Measurements from ENCODE around the gene SH3PXD2A.

The SH3PXD2A gene

DNA sequence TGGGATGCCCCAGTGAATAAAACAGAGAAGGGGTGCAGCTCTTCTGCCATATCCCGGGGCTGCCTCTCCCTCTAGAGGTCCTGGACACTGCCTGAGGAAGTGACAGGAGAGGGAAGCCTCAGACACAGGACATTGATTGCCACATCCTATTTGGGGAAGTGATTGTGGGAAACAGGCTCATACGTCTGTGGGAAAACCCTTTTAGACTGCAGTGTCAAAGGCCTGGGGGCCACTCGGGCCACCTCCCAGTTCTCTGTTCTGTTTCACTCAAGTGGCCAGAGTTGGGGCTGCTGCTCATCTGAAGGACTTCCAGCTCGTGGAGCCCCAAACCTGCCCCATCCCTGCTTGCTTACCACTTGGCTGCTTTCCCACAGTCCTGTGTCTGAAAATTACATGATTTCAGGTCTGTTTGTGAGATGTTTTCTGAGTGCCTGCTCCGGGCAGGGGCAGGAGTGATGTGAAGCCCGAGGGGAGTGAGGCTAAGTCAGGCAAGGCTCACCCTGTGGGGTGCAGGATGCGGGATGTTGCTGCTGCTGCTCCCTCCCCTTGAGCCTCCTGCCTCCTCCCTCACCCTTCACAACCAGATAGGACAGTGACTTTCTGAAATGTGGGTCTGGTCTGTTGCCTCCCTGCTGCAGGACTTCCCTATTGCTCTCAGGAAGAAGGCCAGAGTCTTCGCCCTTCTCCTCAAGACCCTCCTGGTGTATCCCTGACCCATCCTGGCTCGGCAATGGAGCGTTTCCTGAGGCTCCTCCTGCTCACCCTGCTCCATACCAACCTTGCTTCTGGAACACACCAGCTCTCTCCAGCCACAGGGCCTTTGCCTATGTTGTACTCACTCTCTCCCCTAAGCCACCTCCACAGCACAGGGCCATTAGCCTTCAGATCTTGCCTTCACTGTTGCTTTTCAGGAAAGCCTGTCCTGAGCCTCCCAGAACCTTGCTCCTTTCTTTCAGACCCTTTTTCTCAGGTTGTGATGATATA, 303.5 kb downstream of the SH3PXD2A start:
- no peak for DNase-seq

DNA sequence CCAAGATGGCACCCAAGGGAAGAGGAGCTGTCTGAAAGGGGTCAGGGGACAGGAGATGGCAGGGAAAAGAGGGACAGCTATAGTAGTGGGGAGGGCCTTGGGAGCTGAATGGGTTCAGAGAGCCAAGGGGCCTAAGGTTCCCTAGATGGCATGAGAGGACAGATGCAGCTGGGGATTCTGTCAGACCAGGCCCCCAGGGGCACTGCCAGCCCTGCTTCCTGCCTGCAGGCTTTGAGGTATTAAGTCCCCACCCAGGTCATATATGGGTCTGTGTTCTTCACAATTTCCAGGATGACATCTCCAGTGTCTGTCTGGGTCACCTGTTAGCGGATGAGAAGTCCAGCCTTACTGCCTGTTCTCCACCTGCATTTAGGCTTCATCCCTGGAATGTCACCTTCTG, 305.1 kb downstream of the SH3PXD2A start:
- no peak for DNase-seq

DNA sequence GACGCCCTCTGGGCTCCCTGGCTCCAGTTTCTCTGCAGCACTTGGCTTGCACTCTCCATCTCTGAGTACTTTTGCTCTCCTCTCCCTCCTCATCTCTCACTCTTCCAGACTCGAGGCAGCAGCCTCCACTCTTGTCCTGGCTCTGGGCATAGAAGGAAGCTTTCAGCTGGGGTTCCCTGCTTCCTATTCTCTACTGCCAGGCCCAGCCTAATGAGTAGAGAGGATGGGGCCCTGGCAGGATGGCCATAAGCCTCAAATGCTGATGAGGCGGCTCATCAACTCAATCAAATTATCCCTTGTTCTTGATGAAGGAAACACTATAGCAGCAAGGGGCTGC, 306.1 kb downstream of the SH3PXD2A start:
- DNase-seq, result no peak

DNA sequence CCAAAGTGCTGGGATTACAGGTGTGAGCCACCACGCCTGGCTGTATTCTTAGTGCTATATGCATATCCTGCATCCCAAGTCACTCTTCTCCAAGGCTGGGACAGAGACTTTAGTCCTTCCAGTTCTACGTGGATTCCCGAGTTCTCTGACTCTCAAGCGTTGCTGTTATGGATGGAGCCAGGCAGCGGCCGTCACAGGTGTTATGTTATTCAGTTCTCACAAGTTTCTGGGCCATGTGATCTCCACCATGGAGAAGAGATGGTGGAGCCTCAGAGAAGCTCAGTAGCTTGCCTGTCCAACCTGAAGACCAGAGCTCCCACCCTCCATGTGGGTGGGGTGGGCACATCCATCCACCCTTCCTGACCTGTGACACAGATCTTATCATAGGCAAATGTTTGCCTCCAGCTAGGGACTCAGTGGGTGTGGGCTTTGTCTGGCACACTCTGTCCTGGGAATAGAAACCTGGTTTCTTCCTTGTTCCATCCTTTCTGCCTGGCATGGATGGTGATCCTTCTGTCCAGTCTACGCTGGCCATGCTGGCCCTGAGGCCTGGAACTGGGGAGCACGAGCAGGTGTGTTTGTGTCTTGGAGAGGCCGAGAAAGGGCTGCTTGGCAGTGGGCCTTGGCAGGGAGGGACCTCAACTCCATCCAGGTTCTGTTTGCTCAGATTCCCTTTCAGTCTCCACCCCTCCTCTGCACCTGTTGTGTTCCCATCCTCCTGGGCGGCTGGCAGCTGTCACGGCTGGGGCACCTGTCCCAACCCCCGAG, 306.6 kb downstream of the SH3PXD2A start:
- peak; percentile 66 for DNase-seq

DNA sequence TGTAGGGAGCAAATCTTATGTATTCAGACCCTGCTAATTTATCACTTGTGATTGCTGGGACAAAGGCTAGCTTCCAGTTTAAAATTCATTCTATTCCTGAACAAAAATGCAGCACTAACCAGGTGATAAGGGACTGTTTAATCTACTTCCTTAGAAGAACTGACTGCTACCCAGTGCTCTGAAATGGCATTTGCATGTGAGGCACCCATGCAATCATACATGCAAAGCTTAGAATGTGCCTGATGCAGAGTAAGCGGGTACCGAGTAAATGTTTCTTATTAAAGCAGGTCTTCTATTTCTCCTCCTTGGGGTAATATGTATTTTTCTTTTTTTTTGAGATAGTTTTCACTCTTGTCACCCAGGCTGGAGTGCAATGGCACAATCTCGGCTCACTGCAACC, 307.4 kb downstream of the SH3PXD2A start:
- DNase-seq, result no peak

DNA sequence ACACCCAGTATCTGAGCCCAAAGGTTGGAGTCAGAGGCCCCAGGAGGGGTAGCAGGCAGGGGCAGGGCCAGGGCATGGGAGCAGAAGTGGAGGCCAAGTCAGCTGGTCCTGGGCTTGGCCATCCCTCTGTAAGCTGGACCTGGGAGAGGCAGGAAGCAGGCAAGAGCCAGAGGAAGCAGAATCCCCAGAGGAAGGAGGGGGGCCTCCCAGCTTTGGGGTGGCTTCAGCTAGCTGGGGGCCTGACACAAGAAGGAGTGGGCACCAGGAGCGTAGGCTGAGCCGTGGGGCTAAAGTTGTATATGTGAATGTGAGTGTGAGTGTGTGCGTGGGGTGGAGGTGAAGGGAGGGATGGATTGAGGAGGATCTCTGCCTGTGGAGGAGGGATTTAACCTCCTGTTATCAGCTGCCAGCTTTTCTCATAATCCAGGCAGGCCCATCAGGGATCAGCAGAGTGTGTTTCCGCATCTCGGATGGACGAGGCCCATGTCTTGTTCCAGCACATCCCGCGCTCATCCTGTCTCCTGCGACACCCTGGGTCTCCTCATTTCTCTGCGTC, 307.9 kb downstream of the SH3PXD2A start:
- no peak for DNase-seq

DNA sequence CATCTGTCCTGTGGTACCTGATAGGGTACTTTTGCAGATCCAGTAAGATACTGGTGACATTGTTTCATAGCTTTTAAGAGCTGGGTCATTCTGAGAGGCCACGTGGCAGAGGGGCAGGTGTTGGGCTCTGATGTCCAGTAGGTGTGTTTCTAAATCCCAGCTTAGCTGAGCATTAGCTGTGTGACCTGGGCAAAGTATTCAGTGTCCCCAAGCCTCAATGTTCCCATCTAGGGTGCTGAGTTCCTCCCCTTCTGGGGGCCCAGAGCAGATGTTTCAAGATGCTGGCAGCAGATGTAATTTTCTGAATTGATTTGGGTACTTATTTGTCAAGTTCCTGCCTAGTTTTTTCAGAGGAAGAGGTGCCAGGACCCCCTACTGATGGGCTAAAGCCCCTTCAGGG, 309.0 kb downstream of the SH3PXD2A start:
- DNase-seq, result no peak

DNA sequence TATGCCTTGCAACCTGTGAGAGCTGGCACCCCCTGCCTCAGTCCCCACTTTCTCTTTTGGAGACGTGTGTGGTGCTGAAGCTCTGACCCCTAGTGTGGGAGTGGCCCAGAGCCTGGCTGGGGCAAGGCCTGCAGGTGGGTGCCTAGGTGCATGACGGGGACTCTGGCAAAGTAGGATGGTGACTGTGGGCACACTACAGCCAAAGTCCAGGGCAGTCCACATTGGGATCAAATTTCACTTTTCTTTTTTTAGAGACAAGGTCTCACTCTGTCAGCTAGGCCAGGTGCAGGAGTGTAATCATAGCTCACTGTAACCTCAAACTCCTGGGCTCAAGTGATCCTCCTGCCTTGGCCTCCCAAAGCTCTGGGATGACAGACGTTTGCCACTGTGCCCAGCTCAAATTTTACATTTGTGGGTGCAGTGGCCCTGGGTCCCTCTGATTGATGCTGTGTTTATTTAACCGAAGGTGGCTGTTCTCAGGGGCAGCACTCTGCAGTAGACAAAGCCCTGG, 309.6 kb downstream of the SH3PXD2A start:
- DNase-seq, result no peak

DNA sequence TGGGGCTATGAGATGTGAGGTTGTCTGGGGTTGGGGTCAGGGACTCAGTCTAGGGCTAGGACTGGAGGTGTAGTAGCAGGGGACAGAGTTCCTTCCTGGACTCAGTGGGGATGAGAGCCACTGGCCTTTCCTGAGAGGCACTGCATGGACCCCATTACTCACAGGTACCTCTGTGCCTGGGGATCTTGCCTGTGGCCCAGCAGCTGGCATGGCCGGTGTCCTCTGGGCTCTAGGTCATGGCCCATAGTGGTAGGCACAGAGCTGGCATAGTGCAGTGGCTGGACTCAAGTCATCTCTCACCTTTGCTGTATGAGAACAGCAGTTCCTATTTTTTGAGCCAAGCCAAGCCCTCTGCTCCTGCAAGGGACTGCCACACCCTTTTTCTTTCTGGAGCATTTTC, 310.0 kb downstream of the SH3PXD2A start:
- no peak for DNase-seq

DNA sequence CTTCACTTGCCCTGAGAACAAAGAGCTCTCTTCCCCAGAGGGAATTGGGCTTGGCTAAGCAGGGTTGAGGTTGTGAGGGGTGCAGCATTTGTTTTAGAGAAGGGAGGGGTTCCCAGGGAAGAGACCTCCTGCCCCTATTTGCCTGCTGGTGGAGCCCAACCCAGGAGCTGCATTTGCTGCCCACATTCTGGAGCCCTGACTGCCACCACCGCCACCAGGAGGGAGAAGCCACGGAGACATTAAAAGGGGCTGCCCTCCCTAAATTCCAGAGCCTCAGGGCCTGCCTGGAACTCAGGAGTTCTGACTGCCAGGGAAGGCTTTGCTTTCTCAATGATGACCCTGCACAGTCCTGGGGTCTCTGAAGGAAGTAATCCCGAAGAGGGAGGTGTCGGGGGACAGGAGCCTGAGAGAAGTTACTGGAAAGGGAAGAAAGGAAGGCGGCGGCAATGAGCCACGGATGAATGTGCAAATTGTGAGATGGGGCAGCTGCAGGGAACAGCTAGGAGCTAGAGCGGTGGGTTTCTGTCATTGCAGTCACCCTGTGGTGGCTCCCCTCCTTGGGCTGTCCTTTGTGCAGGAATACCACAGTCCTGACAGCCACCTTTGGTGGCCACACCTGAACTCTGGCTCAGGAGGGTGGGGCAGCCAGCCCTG, 310.6 kb downstream of the SH3PXD2A start:
- DNase-seq, result no peak

All from femur (tissue), 1 donor.